GM23248 (cell line): Measurements from ENCODE around the gene PREX1. TPM values are rescaled to one million over a fixed set of nuclear protein-coding genes. Genes with fewer than 3 reads are reported as not detected.

Source experiments
- DNase-seq: peaks from one replicate; pipeline ENCODE4 v3.0.0-alpha.2; 2015
- H2AFZ ChIP-seq: fragments of 200-600 bp; sonication (generic); 2 replicates; pipeline ENCODE4 v1.6.1; 2016; ENCODE audit warnings: antibody characterized with exemption
- H3F3A ChIP-seq: fragments of 200-600 bp; sonication (generic); 2 replicates; pipeline ENCODE4 v1.6.1; 2016; ENCODE audit warnings: mild to moderate bottlenecking, antibody characterized with exemption, mixed run types; ENCODE audit not compliant: insufficient read depth
- H3K27ac ChIP-seq: fragments of 200-600 bp; sonication (generic); 2 replicates; pipeline ENCODE4 v1.5.1; 2016; ENCODE audit warnings: mild to moderate bottlenecking
- H3K27me3 ChIP-seq: fragments of 200-600 bp; sonication (generic); replicated peaks from 2 replicates; pipeline ENCODE4 v1.6.1; 2016; ENCODE audit warnings: mild to moderate bottlenecking; ENCODE audit not compliant: insufficient read depth
- H3K36me3 ChIP-seq: fragments of 200-600 bp; sonication (generic); 2 replicates; pipeline ENCODE4 v1.6.1; 2016; ENCODE audit warnings: low read depth, mild to moderate bottlenecking
- H3K4me1 ChIP-seq: fragments of 200-600 bp; sonication (generic); 2 replicates; pipeline ENCODE4 v1.6.1; 2016; ENCODE audit warnings: mild to moderate bottlenecking; ENCODE audit not compliant: insufficient read depth
- H3K4me2 ChIP-seq: fragments of 200-600 bp; sonication (generic); one replicate; pipeline ENCODE4 v1.6.1; 2016; ENCODE audit warnings: mild to moderate bottlenecking; ENCODE audit not compliant: unreplicated experiment
- H3K4me3 ChIP-seq: fragments of 200-600 bp; sonication (generic); 2 replicates; pipeline ENCODE4 v1.5.1; 2016; ENCODE audit warnings: mild to moderate bottlenecking
- H3K79me2 ChIP-seq: fragments of 200-600 bp; sonication (generic); 2 replicates; pipeline ENCODE4 v1.6.1; 2016; ENCODE audit warnings: mild to moderate bottlenecking; ENCODE audit not compliant: insufficient read depth
- H3K9ac ChIP-seq: fragments of 200-600 bp; sonication (generic); 2 replicates; pipeline ENCODE4 v1.6.1; 2016; ENCODE audit warnings: mild to moderate bottlenecking
- H3K9me2 ChIP-seq: fragments of 200-600 bp; sonication (generic); 2 replicates; pipeline ENCODE4 v1.6.1; 2016; ENCODE audit warnings: mixed run types, mild to moderate bottlenecking, moderate library complexity; ENCODE audit not compliant: insufficient read depth
- H3K9me3 ChIP-seq: fragments of 200-600 bp; sonication (generic); one replicate; pipeline ENCODE4 v1.6.1; 2017; ENCODE audit warnings: low read depth
- H4K20me1 ChIP-seq: fragments of 200-600 bp; sonication (generic); 2 replicates; pipeline ENCODE4 v1.6.0; 2016; ENCODE audit not compliant: insufficient read depth
- EZH2 ChIP-seq: fragments of 200-600 bp; sonication (generic); IDR thresholded peaks from 2 replicates; pipeline ENCODE4 v1.6.1; 2018; ENCODE audit warnings: antibody characterized with exemption, mild to moderate bottlenecking; ENCODE audit not compliant: insufficient read depth, poor library complexity, severe bottlenecking
- EZH2phosphoT487 ChIP-seq: fragments of 200-600 bp; sonication (generic); IDR thresholded peaks from 2 replicates; pipeline ENCODE4 v1.6.1; 2018; ENCODE audit warnings: antibody characterized with exemption, moderate library complexity, mild to moderate bottlenecking, low read depth; ENCODE audit not compliant: insufficient read depth
- WGBS, 2 experiments: methylation state at CpG; one replicate each; pipeline ENCODE4 v1.1.6; 2015 to 2017; ENCODE audit warnings: low lambda C conversion rate in 2 of 2, low coverage in 1 of 2; ENCODE audit errors: missing lambda C conversion rate in 2 of 2; 5-methylcytosine and 5-hydroxymethylcytosine counted together
- in situ Hi-C: fragments of 300-500 bp; cut with MboI; formaldehyde crosslinking; loops from 2 replicates; pipeline ENCODE4 v1.15.0; 2020
- polyA plus RNA-seq: library from polyadenylated mRNA; unstranded; fragments of >200 nt; fragmentation: Nextera tagmentation; extraction: Ambion mirVana; gene quantifications from 2 replicates; pipeline ENCODE4 v1.2.1, GENCODE V29; 2016
- total RNA-seq: library from RNA; depleted of rRNA; stranded (reverse); fragments of >200 nt; shearing (Covaris generic); gene quantifications from 2 replicates; pipeline ENCODE4 v1.2.3, GENCODE V29; 2014

PREX1 gene
- total and polyA plus RNA-seq, 2 experiments from 2014 or later: 0.13 to 0.65 TPM

- WGBS, 2 experiments: 79 to 80% methylated on average over 8 of the region's 8 CpGs
Measured at GRCh38 chr20:48658505-48658904, 169.3 kb downstream of the PREX1 start.

DNA sequence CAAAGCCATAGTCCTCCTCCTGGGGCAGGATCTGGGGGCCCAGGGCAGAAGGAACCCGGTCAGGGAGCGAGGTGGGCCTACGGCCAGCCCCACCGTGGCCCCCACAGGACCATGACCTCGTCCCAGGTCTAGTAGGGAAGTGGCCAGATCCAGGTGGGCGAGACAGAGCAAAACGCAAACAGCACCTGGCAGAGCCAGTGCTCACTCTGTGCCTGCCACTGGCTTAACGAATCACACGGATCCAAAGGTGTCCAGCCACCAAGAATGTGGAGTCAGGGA, 169.7 kb downstream of the PREX1 start:
- WGBS, 2 experiments: 73 to 80% methylated on average over 9 of the region's 9 CpGs
- Histone ChIP-seq H3K4me2 (no peak overlapping the region), H3K4me3 (no peak overlapping the region), H3K9me2 (no peaks in the 10 kb centered on the region), H3F3A (no peaks in the 10 kb centered on the region), H3K27me3 (no peaks in the 10 kb centered on the region), H4K20me1 (no peaks in the 10 kb centered on the region), H3K79me2 (no peaks in the 10 kb centered on the region), H3K9me3 (no peaks in the 10 kb centered on the region), H3K27ac (no peak overlapping the region), H3K9ac (no peak overlapping the region), H2AFZ (no peak overlapping the region), H3K4me1 (no peaks in the 10 kb centered on the region), H3K36me3 (no peaks in the 10 kb centered on the region)
- in situ Hi-C loops: loop anchor here (5.0 kb wide), 1 partner anchor 249 kb away; no protein-coding TSS in a partner anchor
- TF ChIP-seq EZH2 (no peak), EZH2phosphoT487 (no peak)
- DNase-seq: no peak

More at GRCh38 chr20:48658505-48658904, 169.3 kb downstream of the PREX1 start:
- Histone ChIP-seq H3K27me3 (no peaks in the 10 kb centered on the region), H4K20me1 (no peaks in the 10 kb centered on the region), H3K4me2 (no peak overlapping the region), H3K9ac (no peak overlapping the region), H2AFZ (no peak overlapping the region), H3K79me2 (no peaks in the 10 kb centered on the region), H3K27ac (no peak overlapping the region), H3K9me2 (no peaks in the 10 kb centered on the region), H3K4me3 (no peak overlapping the region), H3K4me1 (no peaks in the 10 kb centered on the region), H3K36me3 (no peaks in the 10 kb centered on the region), H3K9me3 (no peaks in the 10 kb centered on the region), H3F3A (no peaks in the 10 kb centered on the region)
- in situ Hi-C loops: loop anchor here (5.0 kb wide), 1 partner anchor 249 kb away; no protein-coding TSS in a partner anchor
- TF ChIP-seq EZH2phosphoT487 (no peak), EZH2 (no peak)
- DNase-seq: no peak

- Histone ChIP-seq H3K9me3 (no peaks in the 10 kb centered on the region), H3K4me2 (no peak overlapping the region), H3K9ac (no peak overlapping the region), H3K36me3 (no peaks in the 10 kb centered on the region), H4K20me1 (no peaks in the 10 kb centered on the region), H3K9me2 (no peaks in the 10 kb centered on the region), H3K4me3 (no peak overlapping the region), H3K79me2 (no peaks in the 10 kb centered on the region), H3F3A (no peaks in the 10 kb centered on the region), H3K4me1 (no peaks in the 10 kb centered on the region), H3K27me3 (no peaks in the 10 kb centered on the region), H2AFZ (no peak overlapping the region), H3K27ac (no peak overlapping the region)
- WGBS, 2 experiments: 47 to 55% methylated on average over 19 to 21 of the region's 21 CpGs
- peak; percentile 81 for DNase-seq
- no peak for TF ChIP-seq EZH2phosphoT487
- no peak for TF ChIP-seq EZH2
- in situ Hi-C loops: loop anchor here (5.0 kb wide), 1 partner anchor 250 kb away; no protein-coding TSS in a partner anchor
Measured at GRCh38 chr20:48657426-48658197, 170.2 kb downstream of the PREX1 start.

DNA sequence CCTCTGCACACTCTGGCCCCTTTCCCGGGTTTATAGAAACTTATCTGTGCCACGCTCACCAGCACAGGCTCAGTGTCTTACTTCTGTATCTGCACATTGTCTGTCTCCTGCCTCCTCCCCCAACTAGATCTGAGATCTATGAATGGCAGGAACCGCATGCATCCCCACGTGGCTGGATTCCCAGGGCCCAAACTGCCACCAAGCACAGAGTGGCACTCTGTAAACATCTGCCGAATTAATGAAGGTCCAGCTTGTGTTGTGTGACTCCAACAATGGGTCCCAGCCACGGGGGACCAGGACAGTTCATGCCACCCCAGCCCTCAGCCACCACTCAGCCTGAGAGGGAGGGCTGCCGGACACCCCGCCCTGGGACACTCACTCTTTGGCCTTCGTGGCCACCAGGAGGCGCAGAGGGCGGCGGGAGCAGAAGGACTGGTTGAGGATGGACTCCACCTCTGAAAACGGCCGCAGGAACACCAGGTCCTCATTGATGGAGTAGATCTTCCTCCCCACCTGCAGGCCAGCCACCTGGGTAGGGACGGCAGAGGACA, 171.1 kb downstream of the PREX1 start:
- no peak overlapping the region for H3K27ac ChIP-seq
- no peaks in the 10 kb centered on the region for H3F3A ChIP-seq
- H3K27me3 ChIP-seq: no peaks in the 10 kb centered on the region
- no peak overlapping the region for H2AFZ ChIP-seq
- H3K4me2 ChIP-seq: no peak overlapping the region
- H3K9me2 ChIP-seq: no peaks in the 10 kb centered on the region
- no peaks in the 10 kb centered on the region for H3K79me2 ChIP-seq
- WGBS, 2 experiments: 79 to 82% methylated on average over 15 of the region's 15 CpGs
- no peaks in the 10 kb centered on the region for H4K20me1 ChIP-seq
- TF ChIP-seq EZH2 (no peak), EZH2phosphoT487 (no peak)
- H3K36me3 ChIP-seq: no peaks in the 10 kb centered on the region
- H3K4me3 ChIP-seq: no peak overlapping the region
- H3K4me1 ChIP-seq: no peaks in the 10 kb centered on the region
- H3K9ac ChIP-seq: no peak overlapping the region
- in situ Hi-C loops: loop anchor here (5.0 kb wide), 1 partner anchor 251 kb away; no protein-coding TSS in a partner anchor
- DNase-seq: peak; percentile 20
- no peaks in the 10 kb centered on the region for H3K9me3 ChIP-seq
